ENCODE measurements around the gene TPD52L1. TPM values are rescaled to one million over a fixed set of nuclear protein-coding genes. Genes with fewer than 3 reads are reported as not detected.

The TPD52L1 gene
- total and polyA plus RNA-seq, 2 donors (not counting 3 experiments of a cell fraction or from before 2014, with no cell fraction given), result 0.29 to 0.37 TPM

GRCh38 chr6:125114248-125114858, 39.2 kb upstream of the TPD52L1 start:
- ChIA-PET POLR2A (no interaction called here), CTCF (interaction anchor here (0.6 to 5.3 kb wide), 55 partner anchors 8 to 1312 kb away, joined by 3 to 259 read pairs (median 5); partner anchors contain the start of genes HDDC2, RNF217 and TPD52L1)
- H3K9ac ChIP-seq (replicated peaks; ENCODE audit: extremely low read depth, insufficient read depth, low read length), result no peak overlapping the region
- H3K4me1 ChIP-seq (ENCODE audit: control insufficient read depth, extremely low read depth, insufficient read depth, low read length), result no peaks in the 10 kb centered on the region
- peaks cover 3% of the 10 kb centered on the region for H3K9me3 ChIP-seq (replicated peaks; ENCODE audit: control insufficient read depth, insufficient read depth, low read length)
- dilution Hi-C loops (cut with MboI; ENCODE audit: extremely low pct_ligation_motif_present, low sequenced_read_pairs), result loop anchor here (25.0 kb wide), 1 partner anchor 252 kb away; no protein-coding TSS in a partner anchor
- no peaks in the 10 kb centered on the region for H3K36me3 ChIP-seq (ENCODE audit: control insufficient read depth in 2 of 2, extremely low read depth in 1 of 2, insufficient read depth in 2 of 2, low read length in 2 of 2)
- intact Hi-C loops (cut with micrococcal nuclease), result loop anchor here (1.0 to 5.0 kb wide), 3 partner anchors 151 to 244 kb away; partner anchors contain the start of gene HDDC2
- no peak overlapping the region for H3K4me2 ChIP-seq (ENCODE audit: insufficient read depth, low read length)
- H4K20me1 ChIP-seq (replicated peaks; ENCODE audit: control insufficient read depth, extremely low read depth, insufficient read depth, low read length), result no peaks in the 10 kb centered on the region
- no peak overlapping the region for H3K27ac ChIP-seq (ENCODE audit: insufficient read depth, low read depth, low read length)
- H3K27me3 ChIP-seq (ENCODE audit: control insufficient read depth in 2 of 2, insufficient read depth in 2 of 2, low read length in 2 of 2), result no peaks in the 10 kb centered on the region
- no peaks in the 10 kb centered on the region for H3K9me1 ChIP-seq (replicated peaks; ENCODE audit: control insufficient read depth, extremely low read depth, insufficient read depth, low read length)
- BruUV-seq (replicated peaks), result no TSS peak
- H2AFZ ChIP-seq (ENCODE audit: low read depth, low read length), result no peak overlapping the region
- DNase-seq (ENCODE audit: low read depth, low spot score), result peak; percentile 69
- no peaks in the 10 kb centered on the region for H3K79me2 ChIP-seq (ENCODE audit: control insufficient read depth, insufficient read depth, low read length)
- peak; percentile 8 for FAIRE-seq
- no peak for TF ChIP-seq POLR2A (IDR thresholded peaks at IDR 0.05; ENCODE audit: low read depth, low read length)
- no peak for TF ChIP-seq FOS (IDR thresholded peaks at IDR 0.05; ENCODE audit: borderline replicate concordance, insufficient read depth, low read length)
- TF ChIP-seq CTCF (IDR thresholded peaks at IDR 0.05; ENCODE audit: extremely low read depth in 1 of 2, insufficient read depth in 1 of 2, low read depth in 1 of 2, low read length in 2 of 2), result peak; percentile 49 to 50
- no peak overlapping the region for H3K4me3 ChIP-seq (replicated peaks in 1 of 3; ENCODE audit: insufficient read depth in 1 of 3, low read depth in 1 of 3, low read length in 3 of 3)

GRCh38 chr6:125116170-125116569, 37.4 kb upstream of the TPD52L1 start:
- H3K9me3 ChIP-seq (replicated peaks; ENCODE audit: control insufficient read depth, insufficient read depth, low read length), result no peaks in the 10 kb centered on the region
- H3K27ac ChIP-seq (ENCODE audit: insufficient read depth, low read depth, low read length), result no peak overlapping the region
- no peak overlapping the region for H3K4me2 ChIP-seq (ENCODE audit: insufficient read depth, low read length)
- no peaks in the 10 kb centered on the region for H3K79me2 ChIP-seq (ENCODE audit: control insufficient read depth, insufficient read depth, low read length)
- no peaks in the 10 kb centered on the region for H3K27me3 ChIP-seq (ENCODE audit: control insufficient read depth in 2 of 2, insufficient read depth in 2 of 2, low read length in 2 of 2)
- no peak overlapping the region for H3K9ac ChIP-seq (replicated peaks; ENCODE audit: extremely low read depth, insufficient read depth, low read length)
- H4K20me1 ChIP-seq (replicated peaks; ENCODE audit: control insufficient read depth, extremely low read depth, insufficient read depth, low read length), result no peaks in the 10 kb centered on the region
- ChIA-PET POLR2A (no interaction called here), CTCF (interaction anchor here (0.6 to 1.8 kb wide), 3 partner anchors 106 to 261 kb away, joined by 3 to 22 read pairs (median 3); no protein-coding TSS in a partner anchor)
- BruUV-seq (replicated peaks), result no TSS peak
- intact Hi-C loops (cut with micrococcal nuclease) (no loop called here), dilution Hi-C loops (cut with MboI; ENCODE audit: extremely low pct_ligation_motif_present, low sequenced_read_pairs) (loop anchor here (25.0 kb wide), 1 partner anchor 254 kb away; no protein-coding TSS in a partner anchor)
- no peak overlapping the region for H3K4me3 ChIP-seq (replicated peaks in 1 of 3; ENCODE audit: insufficient read depth in 1 of 3, low read depth in 1 of 3, low read length in 3 of 3)
- no peaks in the 10 kb centered on the region for H3K9me1 ChIP-seq (replicated peaks; ENCODE audit: control insufficient read depth, extremely low read depth, insufficient read depth, low read length)
- no peaks in the 10 kb centered on the region for H3K36me3 ChIP-seq (ENCODE audit: control insufficient read depth in 2 of 2, extremely low read depth in 1 of 2, insufficient read depth in 2 of 2, low read length in 2 of 2)
- FAIRE-seq (no peak), DNase-seq (ENCODE audit: low read depth, low spot score) (no peak)
- TF ChIP-seq POLR2AphosphoS5 (IDR thresholded peaks at IDR 0.05; ENCODE audit: insufficient read depth, low read depth, low read length), result no peak
- H2AFZ ChIP-seq (ENCODE audit: low read depth, low read length), result no peak overlapping the region
- H3K4me1 ChIP-seq (ENCODE audit: control insufficient read depth, extremely low read depth, insufficient read depth, low read length), result no peaks in the 10 kb centered on the region

Data from endothelial cell of umbilical vein (primary cell).